GM12892 (cell line): ENCODE results near the gene NPFF.

ENCODE experiments used
- DNase-seq: peaks from one replicate; pipeline ENCODE4 v3.0.0; 2011; ENCODE audit not compliant: insufficient read length
- FAIRE-seq: peaks from 2 replicates; lab custom pipeline; 2011; peaks lifted over from hg19 to GRCh38; lab: Jason Lieb, UNC
- POLR2A ChIP-seq: IDR thresholded peaks from 2 replicates; pipeline ENCODE4 v1.6.1; 2011; ENCODE audit warnings: low read depth, low read length, control low read depth
- POLR2AphosphoS5 ChIP-seq: IDR thresholded peaks from 2 replicates; pipeline ENCODE4 v1.6.1; 2011; ENCODE audit warnings: low read depth, low read length, control low read depth
- TAF1 ChIP-seq: IDR thresholded peaks from 2 replicates; pipeline ENCODE4 v1.6.1; 2011; ENCODE audit warnings: low read depth, mild to moderate bottlenecking, control low read depth, low read length, borderline replicate concordance

Gene NPFF

GRCh38 chr12:53508534-53509170 lies 1.4 kb upstream of the NPFF start:
- FAIRE-seq (peak; percentile 94), DNase-seq (peak; percentile 63)

GRCh38 chr12:53507603-53507885 lies 260 bp upstream of the NPFF start:
- no peak for TF ChIP-seq POLR2AphosphoS5
- no peak for TF ChIP-seq TAF1
- no peak for TF ChIP-seq POLR2A
- no peak for FAIRE-seq
- DNase-seq: no peak

More at GRCh38 chr12:53508534-53509170, 1.4 kb upstream of the NPFF start:
- no peak for TF ChIP-seq POLR2A
- TF ChIP-seq POLR2AphosphoS5: no peak
- TF ChIP-seq TAF1: no peak

- no peak for DNase-seq
- FAIRE-seq: no peak
- no peak for TF ChIP-seq POLR2A
- no peak for TF ChIP-seq TAF1
- TF ChIP-seq POLR2AphosphoS5: no peak
Observed at GRCh38 chr12:53506450-53506785, 866 bp downstream of the NPFF start.

GRCh38 chr12:53505555-53506449 lies 1.5 kb downstream of the NPFF start:
- DNase-seq (no peak), FAIRE-seq (no peak)
- no peak; the same call in 1 of the 2 replicates for TF ChIP-seq POLR2A
- TF ChIP-seq POLR2AphosphoS5: no peak
- no peak for TF ChIP-seq TAF1

- no peak for DNase-seq
- TF ChIP-seq POLR2AphosphoS5 (no peak), TAF1 (no peak), POLR2A (no peak; the same call in 1 of the 2 replicates)
- no peak for FAIRE-seq
Observed at GRCh38 chr12:53505086-53505485, 2.2 kb downstream of the NPFF start.

GRCh38 chr12:53504004-53504920 lies 3.0 kb downstream of the NPFF start:
- TF ChIP-seq TAF1 (no peak), POLR2AphosphoS5 (no peak), POLR2A (no peak)
- DNase-seq (no peak), FAIRE-seq (no peak)

- TF ChIP-seq POLR2A (no peak), TAF1 (no peak), POLR2AphosphoS5 (no peak)
- DNase-seq (no peak), FAIRE-seq (no peak)
Observed at GRCh38 chr12:53502983-53503728, 4.1 kb downstream of the NPFF start.

GRCh38 chr12:53502331-53502730 lies 5.0 kb downstream of the NPFF start:
- no peak for FAIRE-seq
- TF ChIP-seq POLR2A (no peak), TAF1 (no peak), POLR2AphosphoS5 (no peak)
- no peak for DNase-seq

GRCh38 chr12:53501615-53502181 lies 5.6 kb downstream of the NPFF start:
- TF ChIP-seq POLR2AphosphoS5: no peak; the same call in 1 of the 2 replicates
- peak; percentile 33 for TF ChIP-seq POLR2A
- peak; percentile 3; the same call in 1 of the 2 replicates for TF ChIP-seq TAF1
- FAIRE-seq (no peak), DNase-seq (no peak)
